ENCODE results near the gene PTGER1. TPM values are rescaled to one million over a fixed set of nuclear protein-coding genes. Genes with fewer than 3 reads are reported as not detected.

The PTGER1 gene
- total RNA-seq, 2 donors from 2014 or later: 2.8 TPM; not detected in 1

DNA sequence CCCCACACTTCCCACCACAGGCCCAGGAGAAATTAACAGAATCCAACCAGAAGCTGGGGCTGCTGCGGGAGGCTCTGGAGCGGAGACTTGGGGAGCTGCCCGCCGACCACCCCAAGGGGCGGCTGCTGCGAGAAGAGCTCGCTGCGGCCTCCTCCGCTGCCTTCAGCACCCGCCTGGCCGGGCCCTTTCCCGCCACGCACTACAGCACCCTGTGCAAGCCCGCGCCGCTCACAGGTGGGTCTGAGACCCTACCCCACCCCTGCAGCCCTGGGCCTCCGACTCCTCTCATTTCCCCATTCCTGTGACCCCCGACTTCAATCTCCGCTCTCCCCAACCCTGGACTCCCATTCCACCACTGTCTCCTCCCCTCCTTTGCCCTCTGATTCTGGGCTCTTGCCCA is 24.3 kb downstream of the PTGER1 start:
- Histone ChIP-seq H3K9me3 (no peaks in the 10 kb centered on the region), H3K4me1 (ENCODE audit: control insufficient read depth in 1 of 2, low read depth in 2 of 2) (no peaks in the 10 kb centered on the region), H3K27ac (no peak overlapping the region), H3K27me3 (replicated peaks; ENCODE audit: insufficient read depth) (no peaks in the 10 kb centered on the region), H3K36me3 (peaks cover 58% of the 10 kb centered on the region), H3K4me3 (no peak overlapping the region)
- no peak for TF ChIP-seq CTCF (IDR thresholded peaks at IDR 0.05)
- DNase-seq (ENCODE audit: low spot score): no peak
- ATAC-seq (ENCODE audit: insufficient number of reproducible peaks, low FRiP score, low read depth): no peak

DNA sequence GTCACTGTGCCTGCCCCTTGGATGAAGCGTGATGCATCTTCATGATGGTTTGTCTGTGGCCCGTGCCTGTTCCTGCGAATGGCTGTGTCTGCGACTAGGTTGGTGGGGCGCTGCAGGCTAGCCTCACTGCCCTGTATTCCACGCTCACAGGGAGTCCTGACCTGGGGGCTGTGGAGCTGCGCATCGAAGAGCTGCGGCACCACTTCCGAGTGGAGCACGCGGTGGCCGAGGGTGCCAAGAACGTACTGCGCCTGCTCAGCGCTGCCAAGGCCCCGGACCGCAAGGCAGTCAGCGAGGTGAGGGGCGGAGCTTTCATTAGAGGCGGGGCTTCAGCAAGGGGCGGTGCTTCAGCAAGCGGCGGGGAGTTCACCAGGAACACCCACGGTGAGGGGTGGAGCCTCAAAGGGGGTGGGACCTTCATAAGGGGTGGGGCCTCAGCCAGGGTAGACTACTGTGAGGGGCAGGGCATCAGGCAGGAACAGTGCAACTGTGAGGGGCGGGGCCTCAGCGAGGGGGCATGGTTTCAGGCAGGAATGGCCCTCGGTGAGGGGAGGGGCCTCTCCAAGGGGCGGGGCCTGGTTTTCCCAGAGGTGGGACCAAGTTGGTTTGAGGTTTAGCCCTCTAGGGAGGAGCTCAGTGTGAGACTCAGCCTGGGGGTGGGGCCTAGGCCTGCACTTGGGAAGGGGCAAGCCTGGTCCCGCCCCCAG is 24.8 kb downstream of the PTGER1 start:
- Histone ChIP-seq H3K27me3 (replicated peaks; ENCODE audit: insufficient read depth) (no peaks in the 10 kb centered on the region), H3K27ac (no peak overlapping the region), H3K36me3 (peaks cover 62% of the 10 kb centered on the region), H3K9me3 (no peaks in the 10 kb centered on the region), H3K4me1 (ENCODE audit: control insufficient read depth in 1 of 2, low read depth in 2 of 2) (no peaks in the 10 kb centered on the region), H3K4me3 (no peak overlapping the region)
- DNase-seq (ENCODE audit: low spot score) (no peak), ATAC-seq (ENCODE audit: insufficient number of reproducible peaks, low FRiP score, low read depth) (no peak)
- no peak for TF ChIP-seq CTCF (IDR thresholded peaks at IDR 0.05)

GRCh38 chr19:14449321-14449720 is 25.8 kb downstream of the PTGER1 start:
- DNase-seq (ENCODE audit: low spot score): no peak
- Histone ChIP-seq H3K27me3 (replicated peaks; ENCODE audit: insufficient read depth) (no peaks in the 10 kb centered on the region), H3K4me3 (no peak overlapping the region), H3K9me3 (no peaks in the 10 kb centered on the region), H3K36me3 (peaks cover 71% of the 10 kb centered on the region), H3K27ac (no peak overlapping the region), H3K4me1 (ENCODE audit: control insufficient read depth in 1 of 2, low read depth in 2 of 2) (no peaks in the 10 kb centered on the region)
- no peak for ATAC-seq (ENCODE audit: insufficient number of reproducible peaks, low FRiP score, low read depth)
- no peak for TF ChIP-seq CTCF (IDR thresholded peaks at IDR 0.05)

GRCh38 chr19:14446336-14447036 is 28.7 kb downstream of the PTGER1 start:
- DNase-seq (ENCODE audit: low spot score) (no peak), ATAC-seq (ENCODE audit: insufficient number of reproducible peaks, low FRiP score, low read depth) (no peak)
- H3K36me3 ChIP-seq: peaks cover 78% of the 10 kb centered on the region
- H3K4me1 ChIP-seq (ENCODE audit: control insufficient read depth in 1 of 2, low read depth in 2 of 2): no peaks in the 10 kb centered on the region
- no peak overlapping the region for H3K27ac ChIP-seq
- no peaks in the 10 kb centered on the region for H3K9me3 ChIP-seq
- no peak for TF ChIP-seq CTCF (IDR thresholded peaks at IDR 0.05)
- no peaks in the 10 kb centered on the region for H3K27me3 ChIP-seq (replicated peaks; ENCODE audit: insufficient read depth)
- H3K4me3 ChIP-seq: no peak overlapping the region

DNA sequence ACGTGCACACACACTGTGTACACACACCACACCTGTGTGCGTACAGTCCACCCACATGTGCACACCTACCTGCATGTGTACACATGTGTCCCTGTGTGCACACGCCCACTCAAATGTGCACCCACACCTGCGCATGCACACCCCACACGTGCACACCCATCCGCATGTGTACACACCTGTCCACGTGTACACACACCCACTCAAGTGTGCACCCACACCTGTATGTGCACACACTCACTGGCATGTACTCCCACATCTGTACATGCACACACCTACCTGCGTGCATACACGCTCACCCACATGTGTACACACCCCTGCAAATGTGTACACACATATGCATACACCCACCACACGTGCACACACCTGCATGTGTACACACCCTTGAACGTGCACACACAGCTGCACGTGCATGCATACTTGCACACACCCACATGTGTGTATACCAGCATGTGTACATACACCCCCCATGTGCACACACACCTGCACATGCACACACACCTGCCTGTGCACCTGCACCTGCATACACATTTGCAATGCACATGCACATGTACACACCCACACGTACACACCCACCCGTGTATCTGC is 31.4 kb downstream of the PTGER1 start:
- H3K4me1 ChIP-seq (ENCODE audit: control insufficient read depth in 1 of 2, low read depth in 2 of 2): peaks cover 3 to 5% of the 10 kb centered on the region in 2 donors
- no peak for ATAC-seq (ENCODE audit: insufficient number of reproducible peaks, low FRiP score, low read depth)
- H3K9me3 ChIP-seq: no peaks in the 10 kb centered on the region
- peaks cover 61% of the 10 kb centered on the region for H3K36me3 ChIP-seq
- H3K4me3 ChIP-seq: no peak overlapping the region
- no peaks in the 10 kb centered on the region for H3K27me3 ChIP-seq (replicated peaks; ENCODE audit: insufficient read depth)
- DNase-seq (ENCODE audit: low spot score): no peak
- H3K27ac ChIP-seq: no peak overlapping the region
- no peak for TF ChIP-seq CTCF (IDR thresholded peaks at IDR 0.05)
